Measurements from ENCODE around the gene HBG1. TPM values are rescaled to one million over a fixed set of nuclear protein-coding genes. Genes with fewer than 3 reads are reported as not detected.
"Not testable (repeated sequence)": the region's sequence is repeated elsewhere in the genome, so short reads cannot be mapped to it uniquely, and the experiment has no call there.

HBG1 gene
- total RNA-seq, 6 donors from 2014 or later = 2.9 to 4.6 TPM; not detected in 4

GRCh38 chr11:5266609-5267008, 17.0 kb upstream of the HBG1 start:
- DNase-seq = no peak
- H3K4me1 ChIP-seq = no peaks in the 10 kb centered on the region

DNA sequence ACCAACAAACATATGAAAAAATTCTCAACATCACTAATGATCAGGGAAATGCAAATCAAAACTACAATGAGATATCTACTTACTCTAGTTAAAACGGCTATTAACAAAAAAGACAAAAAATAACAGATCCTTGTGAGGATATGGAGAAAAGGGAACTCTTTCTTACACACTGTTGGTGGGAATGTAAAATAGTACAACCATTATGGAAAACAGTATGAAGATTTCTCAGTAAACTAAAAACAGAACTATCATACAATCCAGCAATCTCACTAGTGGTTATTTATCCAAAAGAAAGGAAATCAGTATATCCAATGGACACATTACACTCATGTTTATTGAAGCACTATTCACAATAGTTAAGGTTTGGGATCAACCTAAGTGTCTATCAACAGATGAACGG, 16.2 kb upstream of the HBG1 start:
- no peaks in the 10 kb centered on the region for H3K36me3 ChIP-seq
- H3K4me1 ChIP-seq = no peaks in the 10 kb centered on the region
- ATAC-seq (ENCODE audit: low FRiP score in 2 of 2) = no peak
- no peak overlapping the region for H3K4me3 ChIP-seq
- no peak for TF ChIP-seq EP300 (IDR thresholded peaks at IDR 0.05)
- no peaks in the 10 kb centered on the region for H3K27me3 ChIP-seq
- DNase-seq = no peak
- no peak overlapping the region for H3K27ac ChIP-seq
- no peaks in the 10 kb centered on the region for H3K9me3 ChIP-seq
- WGBS, 2 donors = 46 to 70% methylated on average over 2 of the region's 2 CpGs

More at GRCh38 chr11:5266609-5267008, 17.0 kb upstream of the HBG1 start:
- H3K4me3 ChIP-seq = no peak overlapping the region
- H3K36me3 ChIP-seq = no peaks in the 10 kb centered on the region
- ATAC-seq (ENCODE audit: low FRiP score in 2 of 2) = no peak
- no peaks in the 10 kb centered on the region for H3K27me3 ChIP-seq
- H3K9me3 ChIP-seq = no peaks in the 10 kb centered on the region
- H3K27ac ChIP-seq = no peak overlapping the region
- TF ChIP-seq, protein P1, sequence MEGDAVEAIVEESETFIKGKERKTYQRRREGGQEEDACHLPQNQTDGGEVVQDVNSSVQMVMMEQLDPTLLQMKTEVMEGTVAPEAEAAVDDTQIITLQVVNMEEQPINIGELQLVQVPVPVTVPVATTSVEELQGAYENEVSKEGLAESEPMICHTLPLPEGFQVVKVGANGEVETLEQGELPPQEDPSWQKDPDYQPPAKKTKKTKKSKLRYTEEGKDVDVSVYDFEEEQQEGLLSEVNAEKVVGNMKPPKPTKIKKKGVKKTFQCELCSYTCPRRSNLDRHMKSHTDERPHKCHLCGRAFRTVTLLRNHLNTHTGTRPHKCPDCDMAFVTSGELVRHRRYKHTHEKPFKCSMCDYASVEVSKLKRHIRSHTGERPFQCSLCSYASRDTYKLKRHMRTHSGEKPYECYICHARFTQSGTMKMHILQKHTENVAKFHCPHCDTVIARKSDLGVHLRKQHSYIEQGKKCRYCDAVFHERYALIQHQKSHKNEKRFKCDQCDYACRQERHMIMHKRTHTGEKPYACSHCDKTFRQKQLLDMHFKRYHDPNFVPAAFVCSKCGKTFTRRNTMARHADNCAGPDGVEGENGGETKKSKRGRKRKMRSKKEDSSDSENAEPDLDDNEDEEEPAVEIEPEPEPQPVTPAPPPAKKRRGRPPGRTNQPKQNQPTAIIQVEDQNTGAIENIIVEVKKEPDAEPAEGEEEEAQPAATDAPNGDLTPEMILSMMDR (IDR thresholded peaks at IDR 0.05) = no peak
- TF ChIP-seq POLR2A (IDR thresholded peaks at IDR 0.05) = no peak
- TF ChIP-seq POLR2AphosphoS5 (IDR thresholded peaks at IDR 0.05) = no peak
- no peak for TF ChIP-seq EP300 (IDR thresholded peaks at IDR 0.05)

GRCh38 chr11:5258543-5259262, 9.0 kb upstream of the HBG1 start:
- Histone ChIP-seq H3K27ac (no peak overlapping the region), H3K36me3 (no peaks in the 10 kb centered on the region), H3K27me3 (no peaks in the 10 kb centered on the region), H3K4me3 (no peak overlapping the region), H3K4me1 (no peaks in the 10 kb centered on the region), H3K9me3 (no peaks in the 10 kb centered on the region)
- TF ChIP-seq POLR2AphosphoS5 (IDR thresholded peaks at IDR 0.05) (no peak), EP300 (IDR thresholded peaks at IDR 0.05) (no peak), POLR2A (IDR thresholded peaks at IDR 0.05) (no peak)
- TF ChIP-seq, protein P1 (IDR thresholded peaks at IDR 0.05) = no peak
- DNase-seq = no peak
- 81 to 82% methylated on average over 4 to 7 of the region's 7 CpGs for WGBS, 2 donors
- no peak for ATAC-seq (ENCODE audit: low FRiP score in 2 of 2)

DNA sequence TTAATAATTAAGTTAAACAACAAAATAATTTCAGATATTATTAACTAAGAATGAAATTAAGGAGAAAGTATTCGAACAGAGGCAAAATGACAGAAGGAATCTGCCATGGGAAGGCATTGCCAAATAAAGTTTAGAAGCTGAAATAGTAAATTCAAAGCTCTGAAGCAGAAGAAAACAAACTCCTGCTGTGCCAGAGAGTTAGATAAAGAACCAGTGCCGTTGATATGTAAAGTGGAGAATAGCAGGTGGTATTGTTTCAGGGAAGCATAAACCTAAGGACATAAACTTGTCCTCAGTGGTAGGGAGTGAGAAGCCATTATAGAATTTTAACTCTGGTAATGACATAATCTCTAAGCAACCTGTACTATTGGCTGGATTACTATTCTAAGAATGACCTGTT, 7.6 kb upstream of the HBG1 start:
- no peak for ATAC-seq (ENCODE audit: low FRiP score in 2 of 2)
- TF ChIP-seq POLR2AphosphoS5 (IDR thresholded peaks at IDR 0.05) = no peak
- no peak for TF ChIP-seq POLR2A (IDR thresholded peaks at IDR 0.05)
- TF ChIP-seq, protein P1 (IDR thresholded peaks at IDR 0.05) = no peak
- no peak for TF ChIP-seq EP300 (IDR thresholded peaks at IDR 0.05)
- Histone ChIP-seq H3K4me3 (no peak overlapping the region), H3K36me3 (no peaks in the 10 kb centered on the region), H3K27me3 (no peaks in the 10 kb centered on the region), H3K9me3 (no peaks in the 10 kb centered on the region), H3K4me1 (no peaks in the 10 kb centered on the region), H3K27ac (no peak overlapping the region)
- 26 to 40% methylated on average over 2 of the region's 2 CpGs for WGBS, 2 donors
- no peak for DNase-seq

GRCh38 chr11:5254646-5255413, 5.2 kb upstream of the HBG1 start, which contains the start of gene HBG2:
Gene HBG2, minus strand, starts transcription at chr11:5254781. Its CDS starts 53 bp downstream, at chr11:5254728.
- not testable (repeated sequence) for H3K4me1 ChIP-seq; H3K36me3 ChIP-seq; H3K27ac ChIP-seq; H3K9me3 ChIP-seq; DNase-seq; H3K4me3 ChIP-seq; H3K27me3 ChIP-seq; ATAC-seq (ENCODE audit: low FRiP score in 2 of 2)
- WGBS, 2 donors = 63 to 65% methylated on average over 4 of the region's 9 CpGs

GRCh38 chr11:5254023-5254422, 4.4 kb upstream of the HBG1 start:
- H3K4me1 ChIP-seq, H3K27ac ChIP-seq, H3K9me3 ChIP-seq, DNase-seq, H3K36me3 ChIP-seq, H3K4me3 ChIP-seq, H3K27me3 ChIP-seq: not testable (repeated sequence)
- WGBS, 2 donors = 80% methylated on average over 2 of the region's 2 CpGs
- peak; percentile 46 to 56 for ATAC-seq (ENCODE audit: low FRiP score in 2 of 2)

DNA sequence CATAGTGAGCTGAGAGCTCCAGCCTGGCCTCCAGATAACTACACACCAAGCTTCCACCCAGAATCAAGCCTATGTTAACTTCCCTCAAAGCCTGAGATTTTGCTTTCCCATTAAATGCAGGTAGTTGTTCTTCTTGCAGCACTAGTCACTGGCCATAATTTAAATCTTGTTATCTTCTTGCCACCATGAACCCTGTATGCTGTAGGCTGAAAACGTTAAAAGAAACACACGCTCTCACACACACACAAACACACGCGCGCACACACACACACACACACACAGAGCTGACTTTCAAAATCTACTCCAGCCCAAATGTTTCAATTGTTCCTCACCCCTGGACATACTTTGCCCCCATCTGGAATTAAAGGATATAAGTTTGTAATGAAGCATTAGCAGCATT, 3.8 kb upstream of the HBG1 start:
- H3K27me3 ChIP-seq; H3K27ac ChIP-seq; H3K4me1 ChIP-seq; H3K4me3 ChIP-seq; H3K36me3 ChIP-seq; DNase-seq; ATAC-seq (ENCODE audit: low FRiP score in 2 of 2); H3K9me3 ChIP-seq: not testable (repeated sequence)
- 51 to 85% methylated on average over 5 of the region's 5 CpGs for WGBS, 2 donors
